H7 (cell line): ENCODE data around the gene INCA1. TPM values are rescaled to one million over a fixed set of nuclear protein-coding genes. Genes with fewer than 3 reads are reported as not detected.

Source experiments
- DNase-seq: peaks from one replicate; pipeline ENCODE4 v3.0.0; 2012
- H3K27me3 ChIP-seq: 2 replicates; pipeline ENCODE4 v1.6.0; 2011; ENCODE audit warnings: mild to moderate bottlenecking, low read length; ENCODE audit not compliant: control insufficient read depth, insufficient read depth
- H3K36me3 ChIP-seq: replicated peaks from 2 replicates; pipeline ENCODE4 v1.5.1; 2011; ENCODE audit warnings: low read length; ENCODE audit not compliant: control insufficient read depth, insufficient read depth
- H3K4me3 ChIP-seq: 2 replicates; pipeline ENCODE4 v1.5.1; 2011; ENCODE audit warnings: low read depth, mild to moderate bottlenecking, control low read depth, low read length, moderate library complexity; ENCODE audit not compliant: insufficient read depth
- total RNA-seq: library from RNA; depleted of rRNA; stranded (reverse); fragments of >200 nt; shearing (Covaris generic); gene quantifications from 2 replicates; pipeline ENCODE4 v1.2.3, GENCODE V29; 2014; rRNA removed

INCA1 gene
- total RNA-seq, 1 experiment from 2014 or later: 0.42 TPM

- H3K36me3 ChIP-seq: peaks cover 36% of the 10 kb centered on the region
- no peaks in the 10 kb centered on the region for H3K27me3 ChIP-seq
- H3K4me3 ChIP-seq: no peak overlapping the region
Observed at GRCh38 chr17:4942760-4943508, 54.4 kb downstream of the INCA1 start.

GRCh38 chr17:4941319-4941610, 56.1 kb downstream of the INCA1 start:
- H3K27me3 ChIP-seq: no peaks in the 10 kb centered on the region
- peak overlapping the region; percentile 89; the same call in 1 of the 2 replicates for H3K4me3 ChIP-seq
- peaks cover 38% of the 10 kb centered on the region for H3K36me3 ChIP-seq
- DNase-seq: no peak

More at GRCh38 chr17:4942760-4943508, 54.4 kb downstream of the INCA1 start:
- no peak for DNase-seq

GRCh38 chr17:4940555-4941318, 56.6 kb downstream of the INCA1 start:
- no peaks in the 10 kb centered on the region for H3K27me3 ChIP-seq
- peak overlapping the region; percentile 89 for H3K4me3 ChIP-seq
- H3K36me3 ChIP-seq: peaks cover 33% of the 10 kb centered on the region
- DNase-seq: peak; percentile 92

GRCh38 chr17:4939796-4940554, 57.3 kb downstream of the INCA1 start, which contains the start of the genes RNF167 and SLC25A11:
RNF167 (plus strand) TSS chr17:4940268; CDS start chr17:4940910, 642 bp downstream.
SLC25A11 (minus strand) TSS chr17:4940046; CDS start chr17:4939910, 136 bp downstream.
- H3K4me3 ChIP-seq: peak within 1 kb of the TSS; percentile 89
- DNase-seq: peak; percentile 99
- H3K36me3 ChIP-seq: peaks cover 28% of the 10 kb centered on the region
- no peaks in the 10 kb centered on the region for H3K27me3 ChIP-seq

GRCh38 chr17:4939546-4939795, 57.9 kb downstream of the INCA1 start:
- H3K27me3 ChIP-seq: no peaks in the 10 kb centered on the region
- peak overlapping the region; percentile 89 for H3K4me3 ChIP-seq
- peaks cover 25% of the 10 kb centered on the region for H3K36me3 ChIP-seq
- no peak for DNase-seq

- Histone ChIP-seq H3K4me3 (peak overlapping the region; percentile 89), H3K36me3 (peaks cover 25% of the 10 kb centered on the region), H3K27me3 (no peaks in the 10 kb centered on the region)
- DNase-seq: peak; percentile 37
Observed at GRCh38 chr17:4938688-4939545, 58.4 kb downstream of the INCA1 start.

Other genes with a start within 250 kb of the INCA1 start
- gene TM4SF5, start 225.6 kb downstream of the INCA1 start, total RNA-seq: not detected in 2 replicates
- gene VMO1, start 211.2 kb downstream of the INCA1 start, total RNA-seq: not detected in 2 replicates
- not detected in 2 replicates for gene GLTPD2, start 208.6 kb downstream of the INCA1 start, total RNA-seq
- gene PSMB6, start 201.4 kb downstream of the INCA1 start, total RNA-seq: 348 and 395 TPM in 2 replicates
- gene PLD2, start 190.4 kb downstream of the INCA1 start, total RNA-seq: 36.5 and 42.6 TPM in 2 replicates
- 42.4 and 58.2 TPM in 2 replicates for gene MINK1, start 164.2 kb downstream of the INCA1 start, total RNA-seq
- gene C17orf107, start 98.0 kb downstream of the INCA1 start, total RNA-seq: 7.6 and 7.8 TPM in 2 replicates
- gene CHRNE, start 94.4 kb downstream of the INCA1 start, total RNA-seq: 0.67 and 0.69 TPM in 2 replicates
- not detected in 2 replicates for gene GP1BA, start 65.2 kb downstream of the INCA1 start, total RNA-seq
- 143 and 169 TPM in 2 replicates for gene SLC25A11, start 57.5 kb downstream of the INCA1 start, total RNA-seq
- gene RNF167, start 57.3 kb downstream of the INCA1 start, total RNA-seq: 67.0 and 87.6 TPM in 2 replicates
- 1,296 and 1,480 TPM in 2 replicates for gene PFN1, start 49.0 kb downstream of the INCA1 start, total RNA-seq
- 24.2 and 25.7 TPM in 2 replicates for gene ENO3, start 46.4 kb downstream of the INCA1 start, total RNA-seq
- gene SPAG7, start 29.7 kb downstream of the INCA1 start, total RNA-seq: 103 and 105 TPM in 2 replicates
- 1.6 and 3.8 TPM in 2 replicates for gene CAMTA2, start 9.8 kb downstream of the INCA1 start, total RNA-seq
- 46.2 and 48.8 TPM in 2 replicates for gene KIF1C, start 428 bp upstream of the INCA1 start, total RNA-seq
- gene SLC52A1, start 37.9 kb upstream of the INCA1 start, total RNA-seq: 0.10 TPM in 1 of 2 replicates, not detected in the other
- 0.21 and 0.96 TPM in 2 replicates for gene ZFP3, start 80.9 kb upstream of the INCA1 start, total RNA-seq
- 20.1 and 24.8 TPM in 2 replicates for gene ZNF232, start 114.4 kb upstream of the INCA1 start, total RNA-seq
- 0.03 TPM in 1 of 2 replicates, not detected in the other for gene USP6, start 118.5 kb upstream of the INCA1 start, total RNA-seq
- 0.73 and 1.6 TPM in 2 replicates for gene ZNF594, start 194.3 kb upstream of the INCA1 start, total RNA-seq
- not detected in 2 replicates for gene SCIMP, start 237.3 kb upstream of the INCA1 start, total RNA-seq